ENCODE measurements around the gene RABL6.
"Not testable (repeated sequence)": the region's sequence is repeated elsewhere in the genome, so short reads cannot be mapped to it uniquely, and the experiment has no call there.

The RABL6 gene

GRCh38 chr9:136776947-136777346 is 30.8 kb upstream of the RABL6 start:
- no peak for DNase-seq

- no peak for DNase-seq
Observed at GRCh38 chr9:136777359-136777758, 30.4 kb upstream of the RABL6 start.

GRCh38 chr9:136779808-136780207 is 27.9 kb upstream of the RABL6 start:
- no peak for DNase-seq

DNA sequence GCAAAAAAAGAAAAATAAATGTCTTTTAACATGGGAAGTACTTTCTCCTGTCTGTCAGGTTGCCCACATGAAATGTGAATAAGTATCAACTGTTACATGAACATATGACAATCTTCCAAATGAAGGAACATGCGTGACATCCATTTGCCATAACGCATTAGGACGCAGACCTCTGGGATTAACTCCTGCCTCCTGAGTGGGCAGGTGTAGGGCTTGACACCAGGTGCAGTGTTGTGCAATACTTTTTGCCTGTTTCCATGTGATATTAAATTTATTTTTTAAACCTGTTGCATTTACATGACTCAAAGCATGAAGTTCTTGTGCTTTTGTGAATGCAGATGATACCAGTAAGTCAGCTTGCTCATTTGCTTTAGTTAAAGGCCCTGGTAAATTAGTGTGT is 25.3 kb upstream of the RABL6 start:
- no peak for DNase-seq

DNA sequence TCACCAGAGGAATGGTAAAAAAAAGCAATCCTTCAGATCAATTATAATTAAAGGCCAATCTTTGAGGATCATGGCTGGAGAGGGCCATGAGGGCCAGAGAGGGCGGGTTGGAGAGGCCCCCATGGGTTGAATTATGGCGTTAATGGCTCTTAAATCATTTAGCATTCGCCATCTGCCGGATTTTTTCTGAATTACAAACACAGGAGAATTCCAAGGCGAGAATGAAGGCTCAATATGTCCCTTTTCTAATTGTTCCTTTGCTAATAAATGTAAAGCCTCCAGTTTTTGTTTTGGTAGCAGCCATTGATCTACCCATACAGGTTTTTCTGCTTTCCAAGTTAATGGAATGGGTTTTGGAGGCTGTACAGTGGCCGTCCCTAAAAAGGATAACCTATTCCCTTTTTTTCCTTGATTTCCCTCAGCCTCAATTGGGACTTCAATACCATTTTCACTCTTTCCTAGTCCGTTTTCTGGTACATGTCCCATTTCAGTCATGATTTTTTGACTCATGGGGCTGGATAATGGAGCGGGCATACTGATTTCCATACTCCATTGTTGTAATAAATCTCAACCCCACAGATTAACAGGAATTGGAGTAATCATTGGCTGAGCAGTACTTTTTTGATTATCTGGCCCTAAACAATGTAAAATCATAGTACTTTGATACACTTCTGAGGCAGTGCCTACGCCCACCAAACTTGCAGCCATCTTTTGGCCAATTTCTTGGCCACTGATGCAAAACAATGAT is 23.3 kb upstream of the RABL6 start:
- no peak for DNase-seq

DNA sequence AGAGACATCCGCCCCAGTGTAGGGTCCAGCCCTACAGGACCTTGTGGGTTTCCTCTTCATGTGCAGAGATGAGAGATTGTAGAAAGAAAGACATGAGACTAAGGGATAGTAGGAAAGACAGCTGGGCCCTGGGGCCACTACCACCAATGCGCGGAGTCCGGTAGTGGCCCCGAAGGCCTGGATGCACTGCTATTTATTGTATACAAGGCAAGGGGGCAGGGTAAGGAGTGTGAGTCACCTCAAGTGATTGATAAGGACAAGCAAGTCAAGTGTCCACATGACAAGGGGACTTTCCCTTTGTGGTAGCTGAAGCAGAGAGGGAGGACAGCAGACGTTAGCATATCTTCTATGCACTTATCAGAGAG is 22.8 kb upstream of the RABL6 start:
- no peak for DNase-seq

- not testable (repeated sequence) for DNase-seq
Observed at GRCh38 chr9:136785565-136786355, 22.0 kb upstream of the RABL6 start.

DNA sequence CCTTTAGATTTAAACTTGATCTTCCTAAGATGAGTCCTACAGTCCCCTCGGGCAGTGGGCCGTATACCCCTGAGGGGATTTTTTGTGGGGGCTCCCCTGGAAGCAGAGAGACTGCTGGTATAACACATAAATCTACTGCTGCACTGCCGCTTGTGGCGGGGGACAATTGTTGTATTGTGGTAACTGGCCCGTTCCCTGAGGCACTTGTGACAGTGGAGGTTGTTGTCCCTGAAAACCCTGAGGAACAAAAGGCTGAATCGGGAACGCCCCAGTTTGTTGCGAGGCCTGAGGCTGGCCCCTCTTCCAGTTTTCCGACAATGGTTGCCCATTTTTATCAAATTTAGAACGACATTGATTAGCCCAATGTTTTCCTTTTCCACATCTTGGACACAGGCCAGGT is 21.3 kb upstream of the RABL6 start:
- no peak for DNase-seq

- DNase-seq, result not testable (repeated sequence)
Observed at GRCh38 chr9:136786983-136787382, 20.8 kb upstream of the RABL6 start.

DNA sequence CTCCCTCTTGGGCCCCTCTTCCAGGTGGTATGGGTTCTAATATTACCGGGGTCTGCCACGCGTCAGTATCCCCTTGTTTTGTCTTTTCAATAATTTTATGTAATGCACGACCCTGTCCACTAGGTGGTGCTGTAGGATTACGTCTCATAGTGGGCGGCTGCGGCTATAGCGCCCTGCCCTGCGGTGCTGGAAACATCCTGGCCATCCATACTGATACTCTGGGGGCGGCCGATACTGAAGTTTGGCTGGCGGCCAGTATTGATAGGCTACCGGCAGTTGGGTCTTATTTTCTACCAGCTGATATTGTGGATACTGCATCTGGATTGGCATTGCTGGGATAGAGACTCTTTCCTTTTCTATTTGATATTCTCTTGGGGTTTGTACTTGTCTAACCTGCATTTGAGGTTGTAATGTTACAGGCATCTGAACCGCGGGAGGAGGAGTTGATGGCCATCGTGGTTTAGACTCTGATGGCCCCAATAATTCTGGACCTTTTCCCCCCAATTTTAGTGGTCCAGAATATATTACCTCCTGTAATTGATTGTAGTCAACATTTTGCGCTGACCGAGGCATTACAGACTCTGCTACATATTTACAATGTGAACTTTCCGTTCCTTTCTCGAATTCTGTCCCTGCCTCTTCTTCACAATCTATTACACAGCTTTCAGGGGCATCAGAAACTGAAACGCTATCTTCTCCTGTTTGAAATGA is 19.9 kb upstream of the RABL6 start:
- peak; percentile 64 for DNase-seq

DNA sequence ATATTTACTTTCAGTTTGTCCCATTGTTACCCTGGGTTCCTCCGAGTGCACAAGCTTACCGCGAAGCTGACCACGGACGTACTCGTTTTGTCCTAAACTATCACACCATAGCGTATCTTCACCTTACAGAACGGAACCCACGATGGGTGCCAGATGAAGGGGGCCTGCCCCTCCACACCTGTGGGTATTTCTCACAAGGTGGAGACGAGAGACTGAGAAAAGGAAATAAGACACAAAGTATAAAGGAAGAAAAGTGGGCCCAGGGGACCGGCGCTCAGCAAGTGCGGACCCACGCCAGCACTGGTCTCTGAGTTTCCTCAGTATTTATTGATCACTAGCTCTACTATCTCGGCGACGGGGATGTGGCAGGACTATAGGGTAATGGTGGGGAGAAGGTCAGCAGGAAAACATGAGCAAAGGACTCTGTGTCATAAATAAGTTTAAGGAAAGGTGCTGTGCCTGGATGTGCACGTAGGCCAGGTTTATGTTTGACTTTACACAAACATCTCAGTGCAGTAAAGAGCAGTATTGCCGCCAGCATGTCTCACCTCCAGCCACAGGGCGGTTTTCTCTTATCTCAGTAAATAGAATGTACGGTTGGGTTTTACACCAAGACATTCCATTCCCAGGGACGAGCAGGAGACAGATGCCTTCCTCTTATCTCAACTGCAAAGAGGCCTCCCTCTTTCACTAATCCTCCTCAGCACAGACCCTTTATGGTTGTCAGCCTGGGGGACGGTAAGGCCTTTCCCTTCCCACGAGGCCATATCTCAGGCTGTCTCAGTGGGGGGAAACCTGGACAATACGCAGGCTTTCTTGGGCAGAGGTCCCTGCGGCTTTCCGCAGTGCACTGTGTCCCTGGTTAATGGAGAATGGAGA is 18.9 kb upstream of the RABL6 start:
- DNase-seq, result not testable (repeated sequence)

DNA sequence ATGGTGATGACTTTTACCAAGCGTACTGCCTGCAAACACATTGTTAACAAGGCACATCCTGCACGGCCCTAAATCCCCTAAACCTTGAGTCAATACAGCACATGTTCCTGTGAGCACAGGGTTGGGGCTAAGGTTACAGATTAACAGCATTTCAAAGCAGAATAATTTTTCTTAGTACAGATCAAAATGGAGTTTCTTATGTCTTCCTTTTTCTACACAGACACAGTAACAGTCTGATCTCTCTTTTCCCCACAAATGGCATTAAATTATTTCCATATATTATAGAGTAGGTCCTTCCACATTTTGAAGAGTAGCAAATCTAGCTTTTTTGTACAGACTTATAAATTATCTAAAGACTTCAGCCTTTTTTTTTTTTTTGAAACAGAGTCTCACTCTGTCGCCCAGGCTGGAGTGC is 18.2 kb upstream of the RABL6 start:
- DNase-seq, result no peak

GRCh38 chr9:136790640-136791515 is 16.9 kb upstream of the RABL6 start, which contains the start of gene TMEM141:
Gene TMEM141 (plus strand): TSS chr9:136791344. CDS start chr9:136791371, 27 bp downstream.
- DNase-seq, result peak; percentile 100

DNA sequence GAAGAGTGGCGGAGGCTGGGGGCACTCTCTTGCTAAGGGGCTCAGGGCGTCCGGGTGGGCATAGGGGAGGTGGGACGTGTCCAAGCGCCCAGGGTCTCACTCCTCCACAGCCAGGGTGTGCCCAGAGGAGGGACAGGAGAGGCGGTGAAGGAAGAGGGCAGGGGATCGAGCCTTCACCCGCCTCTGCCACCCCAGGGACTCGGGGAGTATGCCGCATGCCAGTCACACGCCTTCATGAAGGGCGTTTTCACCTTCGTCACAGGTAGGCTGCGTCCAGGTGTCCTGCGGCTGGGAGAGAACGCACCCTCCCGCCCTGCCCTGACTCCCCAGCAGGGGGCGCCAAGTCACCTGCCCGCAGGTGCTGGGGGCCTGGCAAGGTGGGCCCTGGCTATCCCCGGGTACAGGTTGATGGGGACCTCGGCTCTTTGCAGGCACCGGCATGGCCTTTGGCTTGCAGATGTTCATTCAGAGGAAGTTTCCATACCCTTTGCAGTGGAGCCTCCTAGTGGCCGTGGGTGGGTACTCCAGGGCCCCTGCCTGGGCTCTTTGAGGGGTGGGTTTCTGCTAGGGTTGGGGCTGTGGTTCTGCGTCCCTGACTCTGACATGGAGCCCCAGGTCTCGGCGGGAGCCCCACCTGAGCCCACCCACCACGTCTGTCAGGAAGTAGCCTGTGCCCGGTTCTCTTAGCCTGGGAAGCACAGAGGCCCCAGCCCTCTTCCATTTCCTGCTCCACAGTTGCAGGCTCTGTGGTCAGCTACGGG is 16.1 kb upstream of the RABL6 start:
- peak; percentile 71 for DNase-seq

DNA sequence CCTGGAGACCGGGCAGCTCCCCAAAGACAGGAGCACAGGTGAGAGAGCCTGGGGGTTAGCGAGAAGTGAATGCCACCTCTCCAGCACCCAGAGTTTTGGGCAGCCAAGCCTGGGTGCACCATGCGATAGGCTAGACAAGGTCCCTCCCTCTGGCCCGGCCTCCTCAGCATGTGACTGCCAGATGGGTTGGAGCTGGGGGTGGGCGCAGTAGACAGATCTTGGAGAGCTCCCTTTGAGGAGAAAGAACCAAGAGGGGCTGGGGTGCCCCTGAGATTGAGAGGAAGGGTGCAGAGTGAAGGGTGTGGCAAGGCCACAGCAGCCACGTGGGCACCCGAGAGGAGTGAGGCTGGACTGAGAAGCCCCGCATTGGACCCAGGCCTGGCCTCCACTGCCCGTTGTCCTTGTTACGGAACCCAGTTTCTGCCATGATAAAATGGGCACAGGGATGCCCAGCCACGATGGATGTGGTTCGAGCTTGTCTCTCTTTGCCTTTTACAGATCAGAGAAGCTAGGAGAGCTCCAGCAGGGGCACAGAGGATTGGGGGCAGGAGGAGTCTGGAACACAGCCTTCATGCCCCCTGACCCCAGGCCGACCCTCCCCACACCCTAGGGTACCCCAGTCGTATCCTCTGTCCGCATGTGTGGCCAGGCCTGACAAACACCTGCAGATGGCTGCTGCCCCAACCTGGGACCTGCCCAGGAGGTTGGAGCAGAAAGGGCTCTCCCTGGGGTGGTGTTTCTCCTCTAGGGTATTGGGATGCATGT is 15.2 kb upstream of the RABL6 start:
- DNase-seq, result no peak

DNA sequence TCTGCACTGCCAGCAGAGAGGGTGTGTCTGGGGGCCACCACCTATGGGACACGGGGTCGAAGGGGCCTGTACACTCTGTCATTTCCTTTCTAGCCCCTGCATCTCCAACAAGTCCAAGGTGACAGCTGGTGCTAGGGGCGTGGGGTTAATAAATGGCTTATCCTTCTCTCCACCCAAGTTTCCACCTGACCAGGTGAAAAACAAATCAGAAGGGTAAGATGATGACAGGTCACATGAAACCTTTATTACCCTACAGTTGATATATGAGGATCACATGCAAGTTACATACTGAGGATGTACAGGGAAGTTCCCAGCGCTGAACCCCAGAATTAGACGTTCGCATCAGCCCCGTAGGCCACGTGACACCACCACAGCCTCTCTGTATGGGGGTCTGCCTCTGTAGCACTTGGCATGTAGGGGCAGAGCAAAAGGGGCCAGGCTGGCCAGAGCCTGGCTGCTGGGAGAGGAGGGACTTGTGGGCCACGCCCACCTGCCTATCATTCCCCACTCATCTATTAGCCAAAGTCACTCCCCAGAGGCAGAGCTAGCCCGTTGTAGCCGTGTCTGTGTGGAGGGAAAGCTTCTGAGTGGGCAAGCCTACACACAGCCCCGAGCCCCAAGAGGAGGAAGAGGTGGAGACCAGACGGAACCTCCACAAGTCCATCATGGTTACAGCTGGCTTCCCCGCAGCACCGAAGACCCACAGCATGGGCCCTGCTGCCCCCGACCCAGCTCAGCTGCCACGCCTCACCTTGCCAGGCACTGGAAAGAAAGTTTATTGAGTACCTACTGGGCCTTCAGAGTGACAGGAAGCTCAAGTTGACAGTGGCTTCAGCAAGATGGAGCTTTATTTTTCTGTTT is 14.4 kb upstream of the RABL6 start:
- no peak for DNase-seq

- no peak for DNase-seq
Observed at GRCh38 chr9:136794281-136794999, 13.3 kb upstream of the RABL6 start.

GRCh38 chr9:136795000-136795348 is 12.8 kb upstream of the RABL6 start:
- no peak for DNase-seq

Measured in CD4-positive, alpha-beta T cell treated with Interferon gamma for 1 hour (primary cell).